NOMO-1 (cell line): ENCODE data around the gene KIF2C.
A peak's percentile ranks its signal among the peaks of the same experiment; 100 is the strongest.
"Not testable (repeated sequence)": the region's sequence is repeated elsewhere in the genome, so short reads cannot be mapped to it uniquely, and the experiment has no call there.

Experiments used
- DNase-seq, 2 experiments: peaks; one replicate each; lab custom pipeline; 2025; ENCODE audit not compliant: unreplicated experiment in 2 of 2; lab: John Stamatoyannopoulos, UW

KIF2C gene

GRCh38 chr1:44790968-44791801 lies 51.5 kb downstream of the KIF2C start:
- no peak for DNase-seq

GRCh38 chr1:44792736-44793502 lies 53.3 kb downstream of the KIF2C start:
- DNase-seq, result no peak

- DNase-seq, result not testable (repeated sequence)
Measured at GRCh38 chr1:44797886-44798285, 58.2 kb downstream of the KIF2C start.

GRCh38 chr1:44798481-44799365 lies 59.1 kb downstream of the KIF2C start:
- DNase-seq, result no peak

- DNase-seq, result peak; percentile 96 to 98
Measured at GRCh38 chr1:44799770-44800584, 60.3 kb downstream of the KIF2C start, which contains the start of gene PLK3. Gene PLK3 (plus strand): TSS chr1:44800377. CDS start chr1:44800464, 87 bp downstream.

- DNase-seq, result no peak
Measured at GRCh38 chr1:44801491-44802305, 62.1 kb downstream of the KIF2C start.

GRCh38 chr1:44802306-44803061 lies 62.8 kb downstream of the KIF2C start:
- no peak for DNase-seq

- DNase-seq, result no peak
Measured at GRCh38 chr1:44803062-44803311, 63.4 kb downstream of the KIF2C start.

- DNase-seq, result no peak
Measured at GRCh38 chr1:44803312-44804095, 63.9 kb downstream of the KIF2C start.

- DNase-seq, result no peak
Measured at GRCh38 chr1:44805311-44806024, 65.8 kb downstream of the KIF2C start.

GRCh38 chr1:44806025-44806703 lies 66.5 kb downstream of the KIF2C start:
- no peak for DNase-seq

GRCh38 chr1:44806704-44807363 lies 67.2 kb downstream of the KIF2C start, which contains the start of gene DYNLT4:
Gene DYNLT4 (minus strand): TSS chr1:44807351. CDS start chr1:44806668, 683 bp downstream.
- no peak for DNase-seq

GRCh38 chr1:44807364-44808062 lies 67.9 kb downstream of the KIF2C start:
- DNase-seq, result peak; percentile 92 to 96

GRCh38 chr1:44808063-44808937 lies 68.7 kb downstream of the KIF2C start, which contains the start of gene BTBD19:
Gene BTBD19 (plus strand): TSS chr1:44808523. CDS start chr1:44808821, 298 bp downstream.
- peak; percentile 20 to 23 for DNase-seq
